GM19328 (cell line): Measurements from ENCODE around the gene FAT3.

Experiments used
- ATAC-seq: cut with Tn5 transposase; IDR thresholded peaks from one replicate; pipeline ENCODE4 v1.9.1; 2021; ENCODE audit warnings: mild to moderate bottlenecking, moderate library complexity; ENCODE audit not compliant: unreplicated experiment

Gene FAT3

DNA sequence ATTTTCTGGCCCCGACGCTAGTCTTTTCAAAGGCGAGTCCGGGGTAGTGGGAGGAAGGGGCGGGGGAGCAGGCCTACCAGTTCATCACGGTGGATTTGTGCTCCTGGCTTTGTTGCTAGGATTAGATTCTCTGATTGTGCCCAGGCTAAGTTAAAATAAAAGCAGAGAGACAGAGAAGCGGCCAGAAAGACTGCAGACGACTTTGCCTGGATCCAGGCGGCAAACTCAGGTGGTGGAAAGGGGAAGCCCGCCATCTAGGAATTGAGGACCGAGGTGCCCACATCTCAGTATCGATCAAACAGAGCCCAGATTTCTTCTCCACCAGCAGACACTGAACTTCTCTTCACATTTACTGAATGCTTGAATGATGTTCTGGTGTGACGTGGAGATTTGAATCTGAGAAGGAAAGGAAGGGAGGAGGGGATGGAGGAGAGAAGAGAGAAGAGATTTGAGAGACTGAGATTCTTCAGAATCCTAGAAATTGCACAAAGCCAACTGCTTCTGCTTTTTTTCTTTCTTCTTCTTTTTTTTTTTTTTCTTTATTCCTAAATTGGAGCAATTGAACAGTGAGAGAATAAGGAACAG, 2.7 kb downstream of the FAT3 start:
- ATAC-seq, result no peak

DNA sequence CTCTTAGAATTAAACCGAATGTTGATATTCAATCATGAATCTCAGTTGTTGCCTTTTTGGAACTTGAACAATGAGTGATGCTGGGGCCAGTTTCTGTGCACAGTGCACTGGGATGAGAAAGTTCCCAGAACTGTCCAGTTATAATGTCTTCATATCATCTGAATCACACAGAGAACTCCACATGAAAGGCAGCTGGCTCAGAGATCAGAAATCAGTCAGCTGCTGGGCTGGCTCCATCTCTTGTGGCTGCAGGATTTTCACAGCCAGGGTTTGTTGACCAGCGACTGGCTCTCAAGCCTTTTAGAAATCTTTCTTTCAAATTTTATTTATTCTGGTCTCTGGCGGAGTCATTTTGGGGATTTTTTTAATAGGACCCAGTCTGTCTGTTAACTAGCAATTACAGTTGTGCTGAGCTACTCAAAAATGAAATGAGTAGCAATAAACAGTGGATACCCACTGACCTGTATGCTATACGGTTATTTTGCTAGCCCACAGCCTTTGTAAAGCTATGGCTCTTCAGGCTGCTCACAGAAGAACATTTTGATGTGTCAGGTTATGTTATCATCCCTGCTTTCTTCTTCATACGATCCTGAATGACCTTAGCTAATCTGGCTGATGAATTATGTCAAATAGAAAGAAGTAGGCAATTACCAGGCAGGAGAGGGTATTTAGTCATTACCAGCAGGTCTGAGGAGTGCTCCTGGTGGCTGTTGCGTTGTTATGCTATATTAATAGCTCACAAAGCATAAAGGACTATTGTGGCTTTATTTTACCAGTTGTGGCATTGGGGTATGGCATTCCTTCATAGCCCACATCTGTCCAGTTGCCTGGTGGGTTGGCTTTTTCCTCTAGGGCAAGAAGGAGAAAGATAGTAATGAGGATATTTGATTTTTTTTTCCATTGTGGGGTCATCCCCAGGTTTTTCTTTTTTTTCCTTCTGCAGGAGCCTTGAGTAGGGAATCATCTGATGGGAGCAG, 3.6 kb downstream of the FAT3 start:
- no peak for ATAC-seq

DNA sequence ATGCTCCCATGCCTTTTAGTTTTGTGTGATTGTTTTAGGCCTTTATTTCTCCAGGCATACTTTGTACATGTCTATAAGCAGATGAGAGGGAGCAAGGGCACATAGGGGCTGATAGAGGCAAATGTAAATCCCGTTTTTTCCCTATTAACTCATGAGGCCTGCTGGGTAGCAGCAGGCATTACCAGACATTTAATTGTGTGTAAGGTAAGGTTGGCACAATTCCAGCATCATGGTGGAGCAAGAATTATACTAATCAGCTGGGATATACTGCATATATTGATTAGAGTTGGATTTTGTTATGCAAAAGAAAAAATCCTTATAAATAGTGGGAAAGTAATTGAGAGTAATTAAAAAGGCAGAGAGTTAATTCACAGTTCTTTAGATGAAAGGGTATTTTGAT, 12.2 kb downstream of the FAT3 start:
- no peak for ATAC-seq

DNA sequence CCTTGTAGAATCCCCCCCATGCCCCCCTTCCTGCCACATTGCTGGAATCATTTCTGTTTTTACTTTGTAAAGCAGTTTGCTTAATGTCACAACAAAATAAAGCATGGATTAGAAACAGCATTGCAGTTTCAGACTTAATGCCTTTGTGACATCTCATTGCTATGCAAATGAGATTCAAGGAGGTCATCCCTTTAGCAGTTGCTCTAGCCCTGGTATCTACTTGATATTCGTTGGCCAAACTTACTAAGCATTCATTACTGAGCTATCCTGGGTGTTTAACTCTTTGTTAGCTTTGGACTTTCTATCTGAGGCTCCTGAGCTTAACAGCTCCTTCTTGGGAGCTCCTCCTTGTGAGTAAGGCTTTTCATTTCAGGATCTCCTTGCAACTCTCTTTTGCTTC, 16.3 kb downstream of the FAT3 start:
- no peak for ATAC-seq

GRCh38 chr11:92245700-92246271, 21.2 kb downstream of the FAT3 start:
- no peak for ATAC-seq

GRCh38 chr11:92246630-92247029, 22.0 kb downstream of the FAT3 start:
- ATAC-seq, result no peak

- no peak for ATAC-seq
These were observed 24.6 kb downstream of the FAT3 start for GRCh38 chr11:92249156-92249753.

DNA sequence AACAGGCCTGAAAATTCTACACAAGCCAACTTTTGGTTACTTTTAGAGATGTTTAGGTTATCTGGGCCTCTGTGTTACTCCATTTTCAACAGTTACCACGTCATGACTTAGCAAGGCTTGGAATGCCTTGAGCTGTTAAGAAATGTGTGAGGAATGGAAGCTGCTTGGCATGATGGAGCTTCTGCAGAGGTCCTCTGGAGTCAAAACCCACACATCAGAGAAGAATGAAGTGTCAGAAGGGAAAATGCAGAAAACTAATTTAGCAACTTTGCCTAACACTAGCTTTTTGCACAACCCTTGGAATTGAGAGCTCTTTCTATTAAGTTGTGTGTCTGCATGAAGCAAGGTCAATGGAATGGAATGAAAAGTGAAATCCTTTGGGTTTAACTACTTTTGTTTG, 27.4 kb downstream of the FAT3 start:
- no peak for ATAC-seq

- ATAC-seq, result no peak
These were observed 28.8 kb downstream of the FAT3 start for GRCh38 chr11:92253421-92253820.

GRCh38 chr11:92253945-92254344, 29.3 kb downstream of the FAT3 start:
- no peak for ATAC-seq

DNA sequence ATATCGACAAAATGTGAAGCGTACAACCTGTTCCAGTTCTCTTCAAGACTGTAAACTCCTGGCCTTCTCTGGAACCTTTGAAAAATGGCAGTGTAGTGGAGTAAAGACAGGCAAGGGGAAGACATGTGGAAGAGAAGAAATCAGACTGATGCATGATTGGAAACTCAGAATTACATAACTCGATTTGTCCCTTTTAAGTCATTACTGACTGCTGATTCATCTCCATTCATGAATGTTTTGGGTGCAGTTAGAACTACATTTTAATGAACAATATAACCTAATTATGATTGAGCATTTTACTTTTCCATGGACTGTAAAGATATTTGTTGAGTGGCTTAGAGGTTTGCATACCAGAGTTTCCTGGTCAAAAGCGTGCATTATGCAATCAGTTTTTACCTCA, 32.9 kb downstream of the FAT3 start:
- no peak for ATAC-seq

- ATAC-seq, result no peak
These were observed 35.2 kb downstream of the FAT3 start for GRCh38 chr11:92259861-92260260.

DNA sequence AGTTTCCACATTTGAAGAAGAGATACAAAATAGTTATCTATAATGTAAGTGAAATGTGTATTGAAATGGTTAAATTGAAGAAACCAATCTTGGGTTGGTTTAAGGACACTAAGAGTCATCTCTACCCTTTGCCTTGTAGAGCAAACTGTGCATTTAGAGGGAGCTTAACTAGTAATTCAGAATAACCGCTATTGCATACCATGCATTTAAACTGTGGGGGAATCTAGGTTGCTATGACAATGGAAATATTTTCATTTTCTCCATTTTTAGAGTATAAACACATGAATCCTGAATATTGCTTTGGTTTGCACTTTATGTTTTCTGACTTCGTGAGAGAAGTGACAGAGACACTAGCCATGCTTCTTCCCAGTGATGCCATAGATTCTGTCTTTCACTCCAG, 39.7 kb downstream of the FAT3 start:
- no peak for ATAC-seq

DNA sequence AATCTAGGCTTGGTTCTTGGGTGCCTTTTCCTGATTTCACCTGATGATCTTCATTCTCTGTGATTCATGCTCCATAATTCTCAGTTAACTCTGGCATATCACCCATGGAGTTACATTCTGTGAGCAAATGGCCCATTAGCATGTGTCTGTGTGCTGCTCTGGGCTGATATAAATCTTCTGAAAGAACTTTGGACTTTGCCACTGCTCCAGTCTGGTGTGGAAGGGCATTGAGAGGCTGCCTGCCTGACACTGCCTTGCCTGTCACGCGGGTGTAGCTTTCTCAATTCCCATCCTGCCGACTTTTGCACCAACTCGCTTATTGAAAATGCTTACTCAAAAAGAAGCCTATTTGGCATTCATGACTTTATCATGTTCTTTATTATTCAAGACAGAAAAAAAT, 42.2 kb downstream of the FAT3 start:
- no peak for ATAC-seq

GRCh38 chr11:92267278-92267677, 42.7 kb downstream of the FAT3 start:
- ATAC-seq, result no peak

DNA sequence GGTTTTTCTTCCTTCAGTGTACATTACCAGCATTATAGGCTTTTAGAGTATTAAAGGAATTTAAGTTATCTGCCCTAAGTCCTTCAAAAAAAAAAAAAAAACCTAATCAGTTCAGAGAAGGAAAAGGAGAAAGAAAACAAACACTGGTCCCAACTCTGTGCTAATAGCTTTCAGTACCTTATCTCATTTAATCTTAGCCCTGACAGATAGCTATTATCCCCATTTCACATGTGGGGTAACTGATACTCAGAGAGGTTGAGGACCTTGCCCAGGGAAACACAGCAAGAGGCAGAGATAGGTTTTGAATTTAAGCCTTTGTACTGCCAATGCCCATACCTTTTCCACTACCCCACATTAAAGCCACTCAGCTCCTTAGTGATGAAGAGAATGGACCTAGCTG, 43.4 kb downstream of the FAT3 start:
- no peak for ATAC-seq

GRCh38 chr11:92268546-92268945, 43.9 kb downstream of the FAT3 start:
- no peak for ATAC-seq

DNA sequence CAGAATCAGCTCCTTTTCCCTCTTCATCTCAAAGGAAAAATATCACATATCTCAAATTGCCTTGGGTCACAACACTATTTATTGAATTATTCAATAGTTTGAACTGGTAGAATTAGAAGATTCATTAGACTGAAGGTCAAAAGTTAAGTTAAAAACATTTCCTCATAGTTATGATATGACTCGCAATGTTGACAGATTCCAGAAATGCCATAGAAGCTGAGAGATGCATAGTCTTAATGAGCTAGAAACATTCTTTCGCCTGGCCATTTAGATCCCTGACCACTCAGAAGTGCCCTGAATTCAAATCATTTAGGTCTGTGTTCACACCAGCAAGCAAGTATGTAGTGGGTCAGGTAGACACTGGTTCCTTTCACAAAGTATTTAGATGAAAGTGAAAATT, 44.4 kb downstream of the FAT3 start:
- ATAC-seq, result no peak

DNA sequence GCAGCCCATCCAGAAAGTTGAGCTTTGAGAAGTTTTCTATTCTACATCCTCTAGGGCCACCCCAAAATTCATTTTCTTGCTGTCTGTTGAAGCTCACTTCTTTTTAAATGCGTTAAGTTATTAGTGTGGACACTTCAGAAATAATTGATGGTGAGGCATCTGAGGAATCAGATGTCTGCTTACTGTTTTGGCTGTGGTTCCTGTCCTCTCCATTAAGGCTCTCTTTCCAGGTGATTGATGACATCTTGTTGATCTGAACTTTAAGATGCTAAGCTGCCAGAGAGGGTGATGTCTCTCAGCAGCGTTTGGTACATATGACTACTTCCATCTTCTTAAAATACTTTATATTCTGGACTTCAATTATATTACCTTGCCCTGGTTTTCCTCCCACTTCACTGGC, 45.2 kb downstream of the FAT3 start:
- no peak for ATAC-seq

- no peak for ATAC-seq
These were observed 48.0 kb downstream of the FAT3 start for GRCh38 chr11:92272651-92273050.
